ENCODE data around the gene MMAB. TPM values are rescaled to one million over a fixed set of nuclear protein-coding genes. Genes with fewer than 3 reads are reported as not detected.

The MMAB gene
- polyA plus RNA-seq, 3 donors: 35.1 to 41.5 (median 39.1) TPM

GRCh38 chr12:109571773-109572505, 1.4 kb downstream of the MMAB start:
- DNase-seq (ENCODE audit: extremely low read depth in 1 of 11, low read depth in 9 of 11, low spot score in 4 of 11): no peak

GRCh38 chr12:109568486-109568885, 4.8 kb downstream of the MMAB start:
- no peak for DNase-seq (ENCODE audit: extremely low read depth in 1 of 11, low read depth in 9 of 11, low spot score in 4 of 11)

- no peak for DNase-seq (ENCODE audit: extremely low read depth in 1 of 11, low read depth in 9 of 11, low spot score in 4 of 11)
Observed at GRCh38 chr12:109567967-109568366, 5.3 kb downstream of the MMAB start.

- DNase-seq (ENCODE audit: extremely low read depth in 1 of 11, low read depth in 9 of 11, low spot score in 4 of 11): no peak
Observed at GRCh38 chr12:109567296-109567695, 6.0 kb downstream of the MMAB start.

GRCh38 chr12:109566424-109566823, 6.9 kb downstream of the MMAB start:
- no peak for DNase-seq (ENCODE audit: extremely low read depth in 1 of 11, low read depth in 9 of 11, low spot score in 4 of 11)

GRCh38 chr12:109563291-109564284, 9.7 kb downstream of the MMAB start:
- DNase-seq (ENCODE audit: extremely low read depth in 1 of 11, low read depth in 9 of 11, low spot score in 4 of 11): no peak

GRCh38 chr12:109562871-109563270, 10.4 kb downstream of the MMAB start:
- no peak for DNase-seq (ENCODE audit: extremely low read depth in 1 of 11, low read depth in 9 of 11, low spot score in 4 of 11)

- DNase-seq (ENCODE audit: extremely low read depth in 1 of 11, low read depth in 9 of 11, low spot score in 4 of 11): no peak
Observed at GRCh38 chr12:109561711-109562030, 11.6 kb downstream of the MMAB start.

- DNase-seq (ENCODE audit: extremely low read depth in 1 of 11, low read depth in 9 of 11, low spot score in 4 of 11): no peak
Observed at GRCh38 chr12:109560867-109561710, 12.2 kb downstream of the MMAB start.

- no peak for DNase-seq (ENCODE audit: extremely low read depth in 1 of 11, low read depth in 9 of 11, low spot score in 4 of 11)
Observed at GRCh38 chr12:109559601-109560000, 13.7 kb downstream of the MMAB start.

- DNase-seq (ENCODE audit: extremely low read depth in 1 of 11, low read depth in 9 of 11, low spot score in 4 of 11): no peak
Observed at GRCh38 chr12:109559200-109559505, 14.2 kb downstream of the MMAB start.

GRCh38 chr12:109558374-109559199, 14.7 kb downstream of the MMAB start:
- no peak for DNase-seq (ENCODE audit: extremely low read depth in 1 of 11, low read depth in 9 of 11, low spot score in 4 of 11)

GRCh38 chr12:109557805-109558204, 15.5 kb downstream of the MMAB start:
- no peak for DNase-seq (ENCODE audit: extremely low read depth in 1 of 11, low read depth in 9 of 11, low spot score in 4 of 11)

GRCh38 chr12:109557200-109557599, 16.1 kb downstream of the MMAB start:
- no peak for DNase-seq (ENCODE audit: extremely low read depth in 1 of 11, low read depth in 9 of 11, low spot score in 4 of 11)

- DNase-seq (ENCODE audit: extremely low read depth in 1 of 11, low read depth in 9 of 11, low spot score in 4 of 11): no peak
Observed at GRCh38 chr12:109555431-109556315, 17.6 kb downstream of the MMAB start.

GRCh38 chr12:109554761-109555160, 18.5 kb downstream of the MMAB start:
- no peak for DNase-seq (ENCODE audit: extremely low read depth in 1 of 11, low read depth in 9 of 11, low spot score in 4 of 11)

- no peak for DNase-seq (ENCODE audit: extremely low read depth in 1 of 11, low read depth in 9 of 11, low spot score in 4 of 11)
Observed at GRCh38 chr12:109553906-109554500, 19.3 kb downstream of the MMAB start.

All from renal cortex interstitium (tissue), 11 donors.